Measurements from ENCODE around the gene CNFN.

GRCh38 chr19:42420055-42420544 is 30.0 kb upstream of the CNFN start:
- TF ChIP-seq EZH2phosphoT487 (IDR thresholded peaks at IDR 0.05; ENCODE audit: borderline replicate concordance, low read depth, low read length), result no peak
- peak; percentile 99 for TF ChIP-seq CTCF (conservative IDR thresholded peaks at IDR 0.05; ENCODE audit: low read length)
